ENCODE data around the gene SYNJ2. TPM values are rescaled to one million over a fixed set of nuclear protein-coding genes. Genes with fewer than 3 reads are reported as not detected.

SYNJ2 gene
- total and polyA plus RNA-seq, 2 donors (not counting 3 experiments of a cell fraction or from before 2014, with no cell fraction given): 35.1 to 78.2 TPM

DNA sequence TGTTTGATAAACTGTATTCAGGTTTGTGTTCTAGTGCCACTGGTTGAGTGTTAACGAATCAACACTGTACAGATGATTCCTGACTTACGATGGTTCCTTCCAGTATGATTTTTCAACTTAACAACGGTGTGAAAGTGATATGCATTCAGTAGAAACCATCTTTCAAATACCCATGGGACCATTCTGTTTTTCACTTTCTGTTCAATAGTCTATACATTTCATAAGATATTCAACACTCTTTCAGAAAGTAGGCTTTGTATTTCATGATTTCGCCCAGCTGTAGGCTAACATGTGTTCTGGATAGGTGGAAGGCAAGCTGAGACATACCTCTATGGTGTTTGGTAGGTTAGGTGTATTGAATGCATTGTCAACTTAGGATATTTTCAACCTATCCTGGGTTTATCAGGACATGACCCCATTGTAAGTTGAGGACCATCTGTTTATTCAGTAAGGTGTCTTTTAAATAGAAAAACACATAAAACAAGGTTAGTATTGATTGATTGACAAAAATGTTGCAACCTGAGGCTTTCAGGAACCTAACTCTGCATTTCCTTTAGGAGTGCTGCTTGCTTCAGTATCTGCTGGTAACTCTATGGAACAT is 32.3 kb downstream of the SYNJ2 start:
- BruUV-seq (replicated peaks): no TSS peak
- Histone ChIP-seq H3K4me2 (ENCODE audit: insufficient read depth, low read length) (no peak overlapping the region), H3K9me1 (replicated peaks; ENCODE audit: control insufficient read depth, extremely low read depth, insufficient read depth, low read length) (no peaks in the 10 kb centered on the region), H4K20me1 (replicated peaks; ENCODE audit: control insufficient read depth, extremely low read depth, insufficient read depth, low read length) (no peaks in the 10 kb centered on the region), H3K27ac (ENCODE audit: insufficient read depth, low read depth, low read length) (no peak overlapping the region), H2AFZ (ENCODE audit: low read depth, low read length) (no peak overlapping the region), H3K9ac (replicated peaks; ENCODE audit: extremely low read depth, insufficient read depth, low read length) (no peak overlapping the region), H3K4me1 (ENCODE audit: control insufficient read depth, extremely low read depth, insufficient read depth, low read length) (peaks cover 60% of the 10 kb centered on the region), H3K36me3 (ENCODE audit: control insufficient read depth in 2 of 2, extremely low read depth in 1 of 2, insufficient read depth in 2 of 2, low read length in 2 of 2) (peaks cover 0 to 1% of the 10 kb centered on the region in 2 experiments), H3K9me3 (replicated peaks; ENCODE audit: control insufficient read depth, insufficient read depth, low read length) (no peaks in the 10 kb centered on the region), H3K4me3 (replicated peaks in 1 of 3; ENCODE audit: insufficient read depth in 1 of 3, low read depth in 1 of 3, low read length in 3 of 3) (no peak overlapping the region), H3K27me3 (ENCODE audit: control insufficient read depth in 2 of 2, insufficient read depth in 2 of 2, low read length in 2 of 2) (no peaks in the 10 kb centered on the region), H3K79me2 (ENCODE audit: control insufficient read depth, insufficient read depth, low read length) (peaks cover 88% of the 10 kb centered on the region)
- no peak for FAIRE-seq
- DNase-seq (ENCODE audit: low read depth, low spot score): no peak
- dilution Hi-C loops (cut with MboI; ENCODE audit: extremely low pct_ligation_motif_present, low sequenced_read_pairs) (no loop called here), intact Hi-C loops (cut with micrococcal nuclease) (no loop called here)
- CTCF ChIA-PET: interaction anchor here (1.2 to 2.4 kb wide), 2 partner anchors 11 to 31 kb away, joined by 6 to 10 read pairs; no protein-coding TSS in a partner anchor
- TF ChIP-seq MYC (IDR thresholded peaks at IDR 0.05; ENCODE audit: low read depth, low read length): no peak
- no peak for TF ChIP-seq FOS (IDR thresholded peaks at IDR 0.05; ENCODE audit: borderline replicate concordance, insufficient read depth, low read length)
- TF ChIP-seq EZH2 (IDR thresholded peaks at IDR 0.05; ENCODE audit: borderline replicate concordance, low read depth, low read length, severe bottlenecking): no peak
- TF ChIP-seq JUN (IDR thresholded peaks at IDR 0.05; ENCODE audit: borderline replicate concordance, insufficient read depth, insufficient read length, low read depth): no peak
- TF ChIP-seq GATA2 (IDR thresholded peaks at IDR 0.05; ENCODE audit: insufficient read depth, insufficient read length, low read depth, low read length): no peak
- no peak for TF ChIP-seq CTCF (IDR thresholded peaks at IDR 0.05; ENCODE audit: extremely low read depth in 1 of 2, insufficient read depth in 1 of 2, low read depth in 1 of 2, low read length in 2 of 2)
- POLR2A ChIA-PET: no interaction called here
